ENCODE data around the gene SUFU.

DNA sequence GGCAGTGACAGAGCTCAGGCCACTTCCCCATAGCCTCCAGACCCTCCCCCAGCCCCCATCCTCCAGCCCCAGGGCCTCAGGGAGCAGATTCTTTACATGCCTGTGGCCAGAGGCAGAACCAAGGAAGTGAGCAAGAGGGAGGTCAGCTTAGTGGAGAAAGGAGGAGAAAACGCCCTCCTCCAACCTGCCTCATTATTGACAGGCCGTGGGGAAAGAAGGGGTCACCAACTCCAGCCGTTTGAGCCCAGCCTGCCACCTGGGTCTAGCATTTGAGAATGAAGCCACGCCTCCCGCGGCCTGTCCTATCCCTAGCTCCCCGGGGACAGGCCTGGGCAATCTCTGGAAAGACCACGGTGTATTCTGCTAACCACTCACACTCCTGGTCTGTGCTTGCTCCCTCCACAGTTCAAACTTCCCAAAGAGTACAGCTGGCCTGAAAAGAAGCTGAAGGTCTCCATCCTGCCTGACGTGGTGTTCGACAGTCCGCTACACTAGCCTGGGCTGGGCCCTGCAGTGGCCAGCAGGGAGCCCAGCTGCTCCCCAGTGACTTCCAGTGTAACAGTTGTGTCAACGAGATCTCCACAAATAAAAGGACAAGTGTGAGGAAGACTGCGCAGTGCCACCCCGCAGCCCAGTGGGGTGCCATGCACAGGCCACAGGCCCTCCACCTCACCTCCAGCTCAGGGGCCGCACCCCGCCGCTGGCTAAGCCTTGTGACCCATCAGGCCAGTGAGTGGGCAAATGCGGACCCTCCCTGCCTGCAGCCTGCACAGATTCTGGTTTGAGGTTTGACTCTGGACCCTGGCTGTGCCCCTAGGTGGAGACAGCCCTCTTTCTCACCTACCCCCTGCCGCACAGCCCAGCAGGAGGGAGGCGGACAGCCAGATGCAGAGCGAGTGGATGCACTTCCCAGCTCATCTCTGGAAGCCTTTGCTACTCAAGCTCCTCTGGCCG lies 126.2 kb downstream of the SUFU start:
- TF ChIP-seq CTCF (IDR thresholded peaks at IDR 0.05) (no peak), POLR2A (IDR thresholded peaks at IDR 0.05) (no peak), POLR2AphosphoS5 (IDR thresholded peaks at IDR 0.05) (no peak), EP300 (IDR thresholded peaks at IDR 0.05) (no peak)

Measured in stomach (tissue), 4 donors.